Panc1 (cell line): ENCODE measurements around the gene LAIR2.
"Not testable (repeated sequence)": the region's sequence is repeated elsewhere in the genome, so short reads cannot be mapped to it uniquely, and the experiment has no call there.

Experiments used
- POLR2AphosphoS5 ChIP-seq: IDR thresholded peaks from 2 replicates; pipeline ENCODE4 v1.6.1; 2012; ENCODE audit warnings: mild to moderate bottlenecking, low read depth, low read length, moderate library complexity
- REST ChIP-seq, 2 experiments: IDR thresholded peaks; 2 replicates each; pipeline ENCODE4 v1.6.1; 2011 to 2012; ENCODE audit warnings: low read depth in 2 of 2, control low read depth in 1 of 2, low read length in 1 of 2, mild to moderate bottlenecking in 1 of 2, moderate library complexity in 1 of 2; ENCODE audit not compliant: insufficient read depth in 1 of 2
- SIN3A ChIP-seq: IDR thresholded peaks from 2 replicates; pipeline ENCODE4 v1.6.1; 2012; ENCODE audit warnings: low read depth, mild to moderate bottlenecking, low read length, moderate library complexity, borderline replicate concordance; ENCODE audit not compliant: insufficient read depth
- TCF7L2 ChIP-seq: IDR thresholded peaks from 2 replicates; pipeline ENCODE4 v1.6.1; 2011; ENCODE audit warnings: mild to moderate bottlenecking, low read depth, low read length, inconsistent platforms
- TF ChIP-seq, protein P1 (sequence below): fragments of 450-650 bp; IDR thresholded peaks from 2 replicates; pipeline ENCODE4 v1.5.1; 2017; ENCODE audit warnings: mild to moderate bottlenecking

DNA sequence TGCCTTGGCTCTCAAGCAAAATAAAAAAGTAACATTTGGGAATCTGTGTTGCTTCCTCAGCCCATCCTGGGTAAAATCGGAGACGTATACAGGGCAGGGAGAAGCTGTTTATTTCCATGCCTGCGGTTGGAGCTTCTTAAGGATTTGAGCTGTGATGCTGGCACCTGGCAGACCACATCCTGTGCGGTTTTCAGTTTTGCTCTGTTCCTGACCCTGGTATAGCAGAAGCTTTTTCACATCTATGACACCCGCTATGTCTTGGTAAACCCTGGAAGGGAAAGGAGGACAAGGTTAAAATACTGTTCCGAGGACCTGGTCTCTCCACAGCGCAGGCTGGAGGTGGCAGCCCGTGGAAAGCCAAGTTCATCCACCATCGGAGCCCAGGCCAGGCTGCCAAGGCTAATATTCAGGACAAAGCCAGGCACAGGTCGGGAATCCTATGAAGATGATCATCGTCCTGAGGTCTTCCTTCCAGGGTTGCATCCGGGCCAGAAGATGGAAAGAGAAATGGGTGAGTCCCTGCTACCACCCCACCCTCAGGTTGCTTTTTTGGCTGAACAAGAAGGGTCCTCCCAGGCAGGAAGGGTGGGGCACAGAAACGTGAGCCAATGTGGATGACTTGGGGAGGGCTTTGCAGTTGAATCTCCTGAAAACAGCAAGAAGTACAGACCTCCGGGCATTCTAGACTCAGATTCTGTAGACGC, 4.7 kb upstream of the LAIR2 start:
- not testable (repeated sequence) for TF ChIP-seq POLR2AphosphoS5; REST (IDR thresholded peaks at IDR 0.05; ENCODE audit: insufficient read depth in 1 of 2, low read depth in 2 of 2, low read length in 1 of 2); SIN3A; TCF7L2
- TF ChIP-seq, protein P1, sequence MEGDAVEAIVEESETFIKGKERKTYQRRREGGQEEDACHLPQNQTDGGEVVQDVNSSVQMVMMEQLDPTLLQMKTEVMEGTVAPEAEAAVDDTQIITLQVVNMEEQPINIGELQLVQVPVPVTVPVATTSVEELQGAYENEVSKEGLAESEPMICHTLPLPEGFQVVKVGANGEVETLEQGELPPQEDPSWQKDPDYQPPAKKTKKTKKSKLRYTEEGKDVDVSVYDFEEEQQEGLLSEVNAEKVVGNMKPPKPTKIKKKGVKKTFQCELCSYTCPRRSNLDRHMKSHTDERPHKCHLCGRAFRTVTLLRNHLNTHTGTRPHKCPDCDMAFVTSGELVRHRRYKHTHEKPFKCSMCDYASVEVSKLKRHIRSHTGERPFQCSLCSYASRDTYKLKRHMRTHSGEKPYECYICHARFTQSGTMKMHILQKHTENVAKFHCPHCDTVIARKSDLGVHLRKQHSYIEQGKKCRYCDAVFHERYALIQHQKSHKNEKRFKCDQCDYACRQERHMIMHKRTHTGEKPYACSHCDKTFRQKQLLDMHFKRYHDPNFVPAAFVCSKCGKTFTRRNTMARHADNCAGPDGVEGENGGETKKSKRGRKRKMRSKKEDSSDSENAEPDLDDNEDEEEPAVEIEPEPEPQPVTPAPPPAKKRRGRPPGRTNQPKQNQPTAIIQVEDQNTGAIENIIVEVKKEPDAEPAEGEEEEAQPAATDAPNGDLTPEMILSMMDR, result not testable (repeated sequence)
